Uterus (tissue), 2 donors: ENCODE measurements around the gene DACT3.

Experiments
- POLR2A ChIP-seq, 2 donors: fragments of 450-650 bp; IDR thresholded peaks; one replicate each; pipeline ENCODE4 v1.6.1; 2016; ENCODE audit warnings: antibody characterized with exemption in 2 of 2, mild to moderate bottlenecking in 1 of 2, moderate library complexity in 1 of 2
- TF ChIP-seq, protein P1 (sequence below), 4 experiments: fragments of 200-600 bp in 2 of 4; fragments of 450-650 bp in 2 of 4; sonication (generic) in 2 of 4; IDR thresholded peaks; one replicate each; pipeline ENCODE4 v1.5.1; 2016 to 2019; ENCODE audit warnings: antibody characterized with exemption in 4 of 4, mild to moderate bottlenecking in 2 of 4, moderate library complexity in 1 of 4

DNA sequence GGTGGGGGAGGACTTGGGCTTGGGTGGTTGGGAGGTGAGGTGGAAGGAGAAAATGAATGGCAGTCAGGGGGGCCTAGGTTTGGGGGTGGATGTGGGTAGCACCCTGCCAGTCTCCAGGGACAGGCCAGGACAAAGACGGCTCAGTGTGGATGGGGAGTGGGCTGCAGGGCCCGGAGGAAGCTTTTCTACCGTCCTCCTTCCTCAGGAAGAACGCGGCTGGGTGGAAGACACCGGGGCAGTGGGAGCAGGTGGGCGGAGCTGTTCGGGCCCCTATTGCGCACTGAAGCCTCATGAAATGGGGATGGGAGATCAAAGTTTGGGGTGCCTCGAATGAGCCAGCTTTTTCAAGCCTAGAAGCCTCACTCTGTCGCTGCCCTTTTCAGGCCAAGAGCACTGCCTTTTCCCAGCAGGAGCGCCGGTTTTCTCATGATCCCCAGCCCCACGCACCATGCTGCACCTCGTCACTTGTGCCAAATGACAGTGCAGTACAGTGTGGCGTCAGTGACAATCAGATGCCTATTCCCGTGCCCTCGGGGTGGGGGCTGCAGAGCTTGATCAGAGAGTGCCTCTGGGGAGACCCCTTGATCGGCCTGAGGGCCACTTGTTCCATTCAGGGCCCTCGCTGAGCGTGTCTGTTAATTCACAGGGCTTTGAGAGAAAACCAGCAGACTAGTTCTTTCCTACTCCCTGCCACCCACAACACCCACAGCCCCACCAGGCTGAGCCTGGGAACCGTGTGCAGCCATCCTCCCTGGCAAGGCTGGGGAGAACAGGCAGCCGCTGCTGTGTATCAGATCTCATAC, 58.4 kb downstream of the DACT3 start:
- TF ChIP-seq, protein P1, sequence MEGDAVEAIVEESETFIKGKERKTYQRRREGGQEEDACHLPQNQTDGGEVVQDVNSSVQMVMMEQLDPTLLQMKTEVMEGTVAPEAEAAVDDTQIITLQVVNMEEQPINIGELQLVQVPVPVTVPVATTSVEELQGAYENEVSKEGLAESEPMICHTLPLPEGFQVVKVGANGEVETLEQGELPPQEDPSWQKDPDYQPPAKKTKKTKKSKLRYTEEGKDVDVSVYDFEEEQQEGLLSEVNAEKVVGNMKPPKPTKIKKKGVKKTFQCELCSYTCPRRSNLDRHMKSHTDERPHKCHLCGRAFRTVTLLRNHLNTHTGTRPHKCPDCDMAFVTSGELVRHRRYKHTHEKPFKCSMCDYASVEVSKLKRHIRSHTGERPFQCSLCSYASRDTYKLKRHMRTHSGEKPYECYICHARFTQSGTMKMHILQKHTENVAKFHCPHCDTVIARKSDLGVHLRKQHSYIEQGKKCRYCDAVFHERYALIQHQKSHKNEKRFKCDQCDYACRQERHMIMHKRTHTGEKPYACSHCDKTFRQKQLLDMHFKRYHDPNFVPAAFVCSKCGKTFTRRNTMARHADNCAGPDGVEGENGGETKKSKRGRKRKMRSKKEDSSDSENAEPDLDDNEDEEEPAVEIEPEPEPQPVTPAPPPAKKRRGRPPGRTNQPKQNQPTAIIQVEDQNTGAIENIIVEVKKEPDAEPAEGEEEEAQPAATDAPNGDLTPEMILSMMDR (IDR thresholded peaks at IDR 0.05): no peak
- TF ChIP-seq POLR2A (IDR thresholded peaks at IDR 0.05): no peak
